GM03348 (cell line): ENCODE data around the gene MGAT4B.

ENCODE experiments used
- DNase-seq: peaks from one replicate; pipeline ENCODE4 v3.0.0; 2012; ENCODE audit warnings: low spot score

Gene MGAT4B

DNA sequence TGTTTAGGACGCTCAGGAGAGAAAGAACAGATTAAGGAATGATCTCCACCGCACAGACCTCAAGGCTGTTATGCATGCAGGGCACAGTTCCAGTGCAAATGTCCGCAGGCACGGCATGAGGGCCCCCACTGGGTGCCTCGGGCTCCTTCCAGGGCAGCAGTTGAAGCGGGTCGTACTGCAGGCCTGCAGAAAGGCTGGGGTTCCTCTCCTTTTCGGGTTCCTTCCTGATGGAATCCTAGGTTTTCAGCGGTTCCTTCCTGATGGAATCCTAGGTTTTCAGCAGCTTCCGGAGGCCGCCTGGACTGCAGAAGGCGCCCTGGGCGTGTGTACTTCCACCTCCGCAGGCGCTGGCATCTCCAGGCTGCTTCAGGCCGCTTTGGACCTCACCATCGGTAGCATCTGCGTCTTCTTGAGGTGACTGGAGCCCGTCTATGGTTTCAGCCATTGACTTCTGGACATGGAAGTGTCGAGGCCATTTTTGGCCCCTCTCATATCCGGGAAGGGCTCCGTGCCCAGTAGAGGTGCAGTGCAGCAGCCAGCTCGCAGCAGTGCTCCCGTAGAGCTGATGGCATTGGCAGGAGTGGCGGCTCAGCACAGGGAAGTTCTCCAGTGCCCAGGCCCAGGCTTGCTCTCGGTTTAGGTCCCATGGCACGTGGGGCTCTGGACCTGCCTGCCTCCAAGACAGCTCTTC, 5.6 kb upstream of the MGAT4B start:
- no peak for DNase-seq

- DNase-seq = peak; percentile 85
These were observed 977 bp downstream of the MGAT4B start for GRCh38 chr5:179805529-179806249.

DNA sequence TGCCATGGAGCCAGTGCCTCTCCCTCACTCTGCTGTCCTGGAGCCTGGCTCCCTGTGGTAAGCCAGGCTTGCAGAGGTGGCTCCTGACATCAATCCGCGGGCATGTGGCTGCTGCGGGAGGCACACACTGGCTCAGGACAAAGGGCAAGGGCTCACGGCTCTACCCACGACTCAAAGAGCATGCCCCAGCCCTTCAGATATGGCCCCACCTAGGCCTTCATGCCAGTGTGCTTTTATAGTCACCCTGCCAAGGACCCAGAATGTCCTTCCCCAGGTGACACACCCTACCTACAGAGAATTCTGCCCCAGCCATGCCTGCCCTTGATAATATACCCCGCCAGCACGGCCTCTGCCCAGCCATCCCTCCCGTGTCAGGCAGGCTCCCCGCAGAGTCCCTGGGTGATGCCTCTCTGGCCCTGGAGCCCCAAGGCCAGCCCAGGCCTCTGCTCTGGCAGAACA, 1.6 kb downstream of the MGAT4B start:
- no peak for DNase-seq

DNA sequence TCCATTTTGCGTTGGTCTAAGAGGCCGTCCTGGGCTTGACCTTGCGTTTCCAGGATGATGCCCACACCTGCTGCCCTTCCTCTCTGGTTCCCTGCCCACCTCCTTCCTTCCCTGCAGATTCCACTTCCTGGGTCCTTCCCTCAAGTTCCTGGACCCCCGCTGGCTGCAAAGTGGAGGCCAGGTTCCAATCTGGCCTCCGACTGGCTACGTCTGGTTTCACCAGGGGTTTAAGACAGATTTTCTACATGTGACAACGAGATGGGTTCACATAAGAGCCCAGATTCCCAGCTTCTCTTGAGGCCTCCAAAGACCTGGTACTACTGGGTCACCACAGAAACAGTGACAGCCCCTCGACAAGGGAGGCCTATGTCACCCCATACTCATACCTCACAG, 2.1 kb downstream of the MGAT4B start:
- no peak for DNase-seq

GRCh38 chr5:179803651-179804554, 2.8 kb downstream of the MGAT4B start:
- no peak for DNase-seq

DNA sequence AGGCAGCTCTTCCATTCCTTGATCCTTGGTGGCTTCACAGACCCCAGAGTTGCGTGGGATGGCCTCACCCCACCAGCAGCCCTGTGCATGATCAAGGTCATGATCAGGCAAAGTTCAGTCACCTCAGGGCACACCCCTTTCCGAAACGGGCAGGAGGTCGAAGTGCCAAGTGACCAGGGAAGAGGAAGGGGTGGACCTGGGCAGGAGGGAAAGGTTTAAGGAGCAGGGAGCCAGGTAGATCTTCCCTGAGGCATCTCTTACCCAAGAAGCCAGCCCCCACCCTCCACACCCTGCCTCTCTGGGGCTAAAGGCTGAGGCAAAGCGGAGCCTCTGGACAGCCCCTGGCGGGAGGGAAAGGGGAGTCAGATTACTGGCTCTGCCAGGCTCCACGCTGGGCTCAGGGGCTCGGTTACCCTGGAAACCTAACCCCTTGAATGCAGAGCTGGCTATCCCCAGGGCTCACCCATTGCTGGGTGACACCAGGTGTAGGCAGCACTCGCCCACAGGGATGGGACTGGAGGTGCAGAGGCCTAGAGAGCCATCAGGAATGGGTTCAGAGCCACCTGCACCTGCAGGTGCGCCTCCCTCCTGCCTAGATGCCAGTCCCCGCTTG, 3.6 kb downstream of the MGAT4B start:
- no peak for DNase-seq

- DNase-seq = no peak
These were observed 4.3 kb downstream of the MGAT4B start for GRCh38 chr5:179802207-179802883.

DNA sequence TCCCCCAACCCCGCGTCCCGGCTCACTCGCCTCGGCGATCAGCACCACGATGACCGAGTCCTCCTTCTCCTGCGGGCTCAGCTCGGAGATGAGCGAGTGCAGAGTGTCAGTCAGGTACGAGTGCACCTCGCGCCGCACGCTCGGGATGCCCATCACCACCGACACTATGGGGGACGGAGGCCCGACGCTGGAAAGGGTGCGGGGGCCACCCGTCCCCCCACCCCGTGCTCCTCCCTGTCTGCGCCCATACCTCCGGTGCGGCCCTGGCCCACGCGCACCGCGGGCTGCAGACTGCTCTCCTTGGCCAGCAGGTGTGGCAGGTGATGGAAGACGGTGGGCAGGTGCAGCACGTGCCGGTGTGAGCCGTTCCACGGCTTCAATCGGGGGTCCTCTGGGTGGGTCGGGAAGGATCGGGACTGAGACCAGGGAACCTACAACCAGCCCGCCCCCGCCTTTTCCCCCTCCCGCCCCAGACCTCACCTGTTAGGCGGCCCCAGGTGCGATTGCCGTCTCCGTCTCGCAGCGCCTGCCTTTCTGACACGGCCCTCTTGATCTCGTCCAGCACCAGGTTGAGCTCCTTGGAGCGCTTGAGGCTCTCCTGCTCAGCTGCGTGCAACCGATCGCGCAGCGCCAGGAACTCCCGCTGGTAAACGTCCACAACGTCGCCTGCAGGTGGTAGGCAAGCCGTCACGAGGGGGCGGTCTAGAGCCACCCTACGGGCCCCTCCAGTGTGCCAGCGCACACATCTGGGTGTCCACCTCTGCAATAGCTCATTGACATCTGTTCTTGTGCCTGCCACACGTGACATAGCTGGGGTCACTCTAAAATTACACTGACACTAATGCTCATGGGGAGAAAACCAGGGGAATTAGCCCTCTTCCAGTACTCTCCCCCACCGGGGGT, 5.1 kb downstream of the MGAT4B start:
- peak; percentile 67 for DNase-seq

GRCh38 chr5:179800696-179801201, 5.9 kb downstream of the MGAT4B start:
- DNase-seq = no peak

DNA sequence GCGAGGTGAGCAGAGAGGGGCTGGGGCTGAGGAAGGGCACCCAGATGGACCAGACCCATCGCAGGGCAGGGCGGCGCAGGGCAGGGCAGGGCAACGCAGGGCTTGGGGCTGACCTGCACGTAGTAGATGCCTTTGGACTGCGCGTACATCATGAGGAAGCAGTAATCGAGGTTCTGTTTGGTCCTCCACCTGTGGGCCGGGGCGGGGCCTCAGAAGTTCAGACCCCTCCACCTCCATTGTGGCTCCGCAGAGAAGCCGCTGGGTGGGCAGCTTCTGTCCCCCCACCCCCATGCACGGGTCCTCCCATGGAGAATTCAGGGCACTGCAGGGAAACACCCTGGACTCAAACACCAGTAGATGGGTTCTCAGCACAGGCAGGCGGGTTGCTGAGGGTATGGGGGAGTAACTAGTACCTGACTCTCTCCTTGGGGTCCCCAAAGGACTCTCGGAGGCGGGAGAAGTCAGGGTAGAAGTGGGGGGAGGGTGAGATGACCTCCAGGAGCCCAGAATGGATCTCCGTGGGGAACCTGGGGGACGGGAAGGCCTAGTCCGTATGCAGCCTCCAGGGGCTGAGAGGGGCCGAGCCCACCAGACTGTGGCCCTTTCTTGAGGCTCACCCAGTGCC, 6.5 kb downstream of the MGAT4B start:
- no peak for DNase-seq

GRCh38 chr5:179799644-179799973, 7.1 kb downstream of the MGAT4B start:
- no peak for DNase-seq

DNA sequence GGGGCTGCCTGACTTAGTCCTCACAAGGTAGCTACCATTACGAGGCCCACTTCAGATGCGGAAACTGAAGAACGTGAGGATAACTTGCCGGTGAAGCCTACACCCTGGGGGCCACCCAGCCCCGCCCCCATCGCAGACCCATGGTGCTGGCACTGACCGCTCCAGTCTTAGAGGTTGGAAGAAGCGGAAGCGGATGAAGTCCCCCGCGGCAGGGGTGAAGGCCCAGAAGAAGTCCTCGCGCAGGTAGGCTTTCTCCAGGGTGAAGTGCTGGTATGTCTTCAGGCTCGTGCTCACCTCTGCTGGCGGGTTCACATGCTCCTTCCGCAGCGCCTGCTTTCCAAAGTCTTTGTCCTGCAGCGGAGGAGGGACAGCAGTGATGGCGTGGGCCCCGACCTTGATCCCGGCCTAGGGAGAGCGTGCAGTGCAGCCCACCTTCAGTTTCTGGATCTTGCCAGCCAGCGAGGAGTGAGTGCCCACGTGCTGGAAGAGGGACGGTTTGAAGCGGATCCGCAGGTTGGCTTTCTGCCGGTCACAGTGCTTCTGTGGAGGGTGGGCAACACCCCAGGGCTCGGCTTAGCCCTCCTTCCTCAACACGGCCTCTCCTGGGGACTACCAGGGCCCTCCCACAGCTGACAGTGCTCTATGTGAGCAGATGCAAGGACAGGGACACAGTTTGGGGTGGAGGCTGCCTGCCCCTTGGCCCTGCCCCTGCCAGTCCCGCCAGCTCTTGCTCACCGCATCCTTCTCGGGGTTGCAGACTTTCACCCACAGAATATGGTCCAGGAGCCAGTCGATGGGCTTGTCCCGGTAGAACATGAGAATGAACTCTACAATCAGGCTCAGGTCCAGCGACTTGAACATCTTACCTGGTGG, 7.7 kb downstream of the MGAT4B start:
- DNase-seq = no peak

- no peak for DNase-seq
These were observed 8.4 kb downstream of the MGAT4B start for GRCh38 chr5:179798144-179798770.

DNA sequence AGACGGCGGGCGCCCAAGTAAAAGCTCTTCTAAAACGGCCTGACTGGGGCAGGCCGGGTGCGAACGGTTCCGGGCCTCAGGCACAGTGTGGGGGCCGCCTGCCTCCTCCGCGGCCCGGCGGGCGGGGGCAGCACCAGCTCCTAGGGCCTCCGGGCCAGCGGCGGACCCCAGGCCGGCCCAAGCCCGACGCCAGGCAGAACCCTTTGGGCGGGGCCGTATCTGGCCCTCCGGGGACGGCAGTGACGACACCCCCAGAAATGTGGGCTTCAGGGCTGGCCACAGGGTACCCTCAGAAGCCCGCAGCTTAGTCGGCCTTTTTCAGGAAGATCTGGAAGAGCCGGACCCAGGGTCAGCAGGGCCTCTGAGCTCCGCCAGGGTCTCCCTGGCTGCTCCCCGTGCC, 8.9 kb downstream of the MGAT4B start:
- no peak for DNase-seq

DNA sequence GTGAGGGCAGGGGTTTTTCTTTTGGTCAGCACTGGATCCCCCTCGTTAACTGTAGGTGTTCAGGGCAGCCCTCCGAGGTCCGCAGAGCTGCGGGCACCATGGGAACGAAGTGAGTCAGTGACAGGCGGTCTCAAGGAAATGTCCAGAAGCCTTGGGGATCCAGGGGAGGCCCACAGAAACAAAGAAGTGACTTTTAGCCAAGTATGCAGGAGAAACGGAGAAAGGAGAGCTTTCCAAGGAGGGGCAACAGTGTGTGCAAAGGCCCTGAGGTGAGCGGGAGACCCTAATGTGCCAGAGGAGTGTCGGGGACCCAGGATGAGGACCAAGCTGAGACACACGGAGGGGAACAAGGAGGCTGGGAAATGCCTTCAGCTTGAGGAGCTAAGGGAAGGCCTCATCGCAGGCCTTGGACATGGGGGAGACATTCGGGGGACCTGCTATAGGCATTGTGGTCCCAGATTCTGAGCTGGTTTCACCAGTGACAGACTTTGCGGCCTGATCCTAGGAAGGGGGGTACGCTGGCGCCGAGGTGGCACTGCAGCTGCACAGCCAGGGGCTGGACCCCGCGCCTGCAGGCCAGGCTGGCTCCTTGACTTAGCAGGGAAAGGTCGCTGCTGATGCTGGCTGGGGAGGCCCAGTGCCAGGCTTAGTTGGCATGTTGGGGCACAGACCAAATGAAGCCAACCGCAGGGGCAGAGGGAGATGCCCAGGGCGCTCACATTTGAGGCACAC, 9.6 kb downstream of the MGAT4B start:
- DNase-seq = no peak

GRCh38 chr5:179795863-179796833, 10.5 kb downstream of the MGAT4B start:
- DNase-seq = peak; percentile 91
